LNCAP (cell line): ENCODE measurements around the gene PFN1.

ENCODE experiments used
- CTCF ChIP-seq: fragments of 450-650 bp; IDR thresholded peaks from 2 replicates; pipeline ENCODE4 v1.5.1; 2017; ENCODE audit warnings: mild to moderate bottlenecking

PFN1 gene

GRCh38 chr17:4948166-4948930 lies at the start of gene PFN1:
Gene PFN1, minus strand, starts transcription at chr17:4948530. Its CDS starts 136 bp downstream, at chr17:4948394.
- TF ChIP-seq CTCF = no peak

- no peak for TF ChIP-seq CTCF
These were observed 49.1 kb upstream of the PFN1 start, which contains the start of the genes INCA1 and KIF1C for GRCh38 chr17:4997302-4998026. Gene INCA1, minus strand, starts transcription at chr17:4997522. Its CDS starts 3,085 bp downstream, at chr17:4994437. Gene KIF1C, plus strand, starts transcription at chr17:4997950. Its CDS starts 2,297 bp downstream, at chr17:5000247.

GRCh38 chr17:4994081-4994595 lies 45.8 kb upstream of the PFN1 start:
- no peak for TF ChIP-seq CTCF

- TF ChIP-seq CTCF = no peak
These were observed 39.6 kb upstream of the PFN1 start for GRCh38 chr17:4987767-4988567.

GRCh38 chr17:4986951-4987766 lies 38.8 kb upstream of the PFN1 start, which contains the start of gene CAMTA2:
Gene CAMTA2, minus strand, starts transcription at chr17:4987675. Its CDS starts 1,453 bp downstream, at chr17:4986222.
- peak; percentile 77 for TF ChIP-seq CTCF

GRCh38 chr17:4986403-4986802 lies 38.1 kb upstream of the PFN1 start:
- no peak for TF ChIP-seq CTCF
